Astrocyte (in vitro differentiated cells and primary cell): Measurements from ENCODE around the gene OMD.

Experiments
- EZH2 ChIP-seq: IDR thresholded peaks from 2 replicates; pipeline ENCODE4 v1.6.1; 2012; ENCODE audit warnings: mild to moderate bottlenecking, low read length, inconsistent platforms; ENCODE audit not compliant: insufficient read depth
- TF ChIP-seq, protein P1 (sequence below): IDR thresholded peaks from 2 replicates; pipeline ENCODE4 v1.5.1; 2011; ENCODE audit warnings: low read depth, mild to moderate bottlenecking, inconsistent platforms, low read length, moderate library complexity; ENCODE audit not compliant: insufficient read depth

DNA sequence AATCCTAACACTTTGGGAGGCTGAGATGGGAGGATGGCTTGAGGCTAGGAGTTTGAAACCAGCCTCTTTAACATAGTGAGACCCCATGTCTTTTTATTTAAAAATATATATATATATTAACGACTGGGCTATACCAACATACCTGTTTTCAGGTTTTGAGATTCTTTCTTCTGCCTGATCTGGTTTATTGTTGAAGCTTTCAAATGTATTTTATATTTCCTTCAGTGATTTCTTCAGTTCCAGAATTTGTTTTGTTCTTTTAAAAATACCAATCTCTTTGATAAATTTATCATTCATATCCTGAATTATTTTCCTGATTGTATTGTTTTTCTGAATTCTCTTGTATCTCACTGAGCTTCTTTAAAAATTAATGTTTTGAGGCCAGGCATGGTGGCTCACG is 51.1 kb downstream of the OMD start:
- TF ChIP-seq, protein P1, sequence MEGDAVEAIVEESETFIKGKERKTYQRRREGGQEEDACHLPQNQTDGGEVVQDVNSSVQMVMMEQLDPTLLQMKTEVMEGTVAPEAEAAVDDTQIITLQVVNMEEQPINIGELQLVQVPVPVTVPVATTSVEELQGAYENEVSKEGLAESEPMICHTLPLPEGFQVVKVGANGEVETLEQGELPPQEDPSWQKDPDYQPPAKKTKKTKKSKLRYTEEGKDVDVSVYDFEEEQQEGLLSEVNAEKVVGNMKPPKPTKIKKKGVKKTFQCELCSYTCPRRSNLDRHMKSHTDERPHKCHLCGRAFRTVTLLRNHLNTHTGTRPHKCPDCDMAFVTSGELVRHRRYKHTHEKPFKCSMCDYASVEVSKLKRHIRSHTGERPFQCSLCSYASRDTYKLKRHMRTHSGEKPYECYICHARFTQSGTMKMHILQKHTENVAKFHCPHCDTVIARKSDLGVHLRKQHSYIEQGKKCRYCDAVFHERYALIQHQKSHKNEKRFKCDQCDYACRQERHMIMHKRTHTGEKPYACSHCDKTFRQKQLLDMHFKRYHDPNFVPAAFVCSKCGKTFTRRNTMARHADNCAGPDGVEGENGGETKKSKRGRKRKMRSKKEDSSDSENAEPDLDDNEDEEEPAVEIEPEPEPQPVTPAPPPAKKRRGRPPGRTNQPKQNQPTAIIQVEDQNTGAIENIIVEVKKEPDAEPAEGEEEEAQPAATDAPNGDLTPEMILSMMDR, result no peak
- no peak for TF ChIP-seq EZH2
